Measurements from ENCODE around the gene OR6K3. TPM values are rescaled to one million over a fixed set of nuclear protein-coding genes. Genes with fewer than 3 reads are reported as not detected.

Gene OR6K3
- total RNA-seq, 1 experiment from 2014 or later, result not detected

- TF ChIP-seq POLR2AphosphoS5 (IDR thresholded peaks at IDR 0.05; ENCODE audit: low read depth, low read length) (no peak), SIN3A (IDR thresholded peaks at IDR 0.05; ENCODE audit: borderline replicate concordance, insufficient read depth, low read depth, low read length) (no peak), TCF7L2 (IDR thresholded peaks at IDR 0.05; ENCODE audit: low read depth, low read length) (no peak)
- TF ChIP-seq, protein P1, sequence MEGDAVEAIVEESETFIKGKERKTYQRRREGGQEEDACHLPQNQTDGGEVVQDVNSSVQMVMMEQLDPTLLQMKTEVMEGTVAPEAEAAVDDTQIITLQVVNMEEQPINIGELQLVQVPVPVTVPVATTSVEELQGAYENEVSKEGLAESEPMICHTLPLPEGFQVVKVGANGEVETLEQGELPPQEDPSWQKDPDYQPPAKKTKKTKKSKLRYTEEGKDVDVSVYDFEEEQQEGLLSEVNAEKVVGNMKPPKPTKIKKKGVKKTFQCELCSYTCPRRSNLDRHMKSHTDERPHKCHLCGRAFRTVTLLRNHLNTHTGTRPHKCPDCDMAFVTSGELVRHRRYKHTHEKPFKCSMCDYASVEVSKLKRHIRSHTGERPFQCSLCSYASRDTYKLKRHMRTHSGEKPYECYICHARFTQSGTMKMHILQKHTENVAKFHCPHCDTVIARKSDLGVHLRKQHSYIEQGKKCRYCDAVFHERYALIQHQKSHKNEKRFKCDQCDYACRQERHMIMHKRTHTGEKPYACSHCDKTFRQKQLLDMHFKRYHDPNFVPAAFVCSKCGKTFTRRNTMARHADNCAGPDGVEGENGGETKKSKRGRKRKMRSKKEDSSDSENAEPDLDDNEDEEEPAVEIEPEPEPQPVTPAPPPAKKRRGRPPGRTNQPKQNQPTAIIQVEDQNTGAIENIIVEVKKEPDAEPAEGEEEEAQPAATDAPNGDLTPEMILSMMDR (IDR thresholded peaks at IDR 0.05), result no peak
- TF ChIP-seq, protein P2, sequence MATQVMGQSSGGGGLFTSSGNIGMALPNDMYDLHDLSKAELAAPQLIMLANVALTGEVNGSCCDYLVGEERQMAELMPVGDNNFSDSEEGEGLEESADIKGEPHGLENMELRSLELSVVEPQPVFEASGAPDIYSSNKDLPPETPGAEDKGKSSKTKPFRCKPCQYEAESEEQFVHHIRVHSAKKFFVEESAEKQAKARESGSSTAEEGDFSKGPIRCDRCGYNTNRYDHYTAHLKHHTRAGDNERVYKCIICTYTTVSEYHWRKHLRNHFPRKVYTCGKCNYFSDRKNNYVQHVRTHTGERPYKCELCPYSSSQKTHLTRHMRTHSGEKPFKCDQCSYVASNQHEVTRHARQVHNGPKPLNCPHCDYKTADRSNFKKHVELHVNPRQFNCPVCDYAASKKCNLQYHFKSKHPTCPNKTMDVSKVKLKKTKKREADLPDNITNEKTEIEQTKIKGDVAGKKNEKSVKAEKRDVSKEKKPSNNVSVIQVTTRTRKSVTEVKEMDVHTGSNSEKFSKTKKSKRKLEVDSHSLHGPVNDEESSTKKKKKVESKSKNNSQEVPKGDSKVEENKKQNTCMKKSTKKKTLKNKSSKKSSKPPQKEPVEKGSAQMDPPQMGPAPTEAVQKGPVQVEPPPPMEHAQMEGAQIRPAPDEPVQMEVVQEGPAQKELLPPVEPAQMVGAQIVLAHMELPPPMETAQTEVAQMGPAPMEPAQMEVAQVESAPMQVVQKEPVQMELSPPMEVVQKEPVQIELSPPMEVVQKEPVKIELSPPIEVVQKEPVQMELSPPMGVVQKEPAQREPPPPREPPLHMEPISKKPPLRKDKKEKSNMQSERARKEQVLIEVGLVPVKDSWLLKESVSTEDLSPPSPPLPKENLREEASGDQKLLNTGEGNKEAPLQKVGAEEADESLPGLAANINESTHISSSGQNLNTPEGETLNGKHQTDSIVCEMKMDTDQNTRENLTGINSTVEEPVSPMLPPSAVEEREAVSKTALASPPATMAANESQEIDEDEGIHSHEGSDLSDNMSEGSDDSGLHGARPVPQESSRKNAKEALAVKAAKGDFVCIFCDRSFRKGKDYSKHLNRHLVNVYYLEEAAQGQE (IDR thresholded peaks at IDR 0.05; ENCODE audit: insufficient read depth in 1 of 2, low read depth in 2 of 2, low read length in 1 of 2), result no peak
- CTCF ChIA-PET, result no interaction called here
- no peak within 1 kb of the TSS for H3K27ac ChIP-seq (ENCODE audit: low read length)
- H3K9me3 ChIP-seq (ENCODE audit: control insufficient read depth, insufficient read depth, low read depth, low read length), result no peaks in the 10 kb centered on the region
- H3K4me1 ChIP-seq (ENCODE audit: control insufficient read depth, insufficient read depth, low read length), result no peaks in the 10 kb centered on the region
- in situ Hi-C loops (cut with HindIII; ENCODE audit: low pct_unique_long_range_greater_than_20kb, low sequenced_read_pairs), result no loop called here
- H3K36me3 ChIP-seq (ENCODE audit: control insufficient read depth, insufficient read depth, low read length), result no peaks in the 10 kb centered on the region
- ATAC-seq (no peak), DNase-seq (ENCODE audit: low read depth, low spot score) (no peak)
- no peak within 1 kb of the TSS for H3K4me3 ChIP-seq (ENCODE audit: low read depth in 2 of 2, low read length in 2 of 2)
- H3K27me3 ChIP-seq (ENCODE audit: control insufficient read depth, insufficient read depth, low read length), result no peaks in the 10 kb centered on the region
- intact Hi-C loops (cut with micrococcal nuclease; ENCODE audit: unreplicated experiment), result no loop called here
- BruUV-seq (replicated peaks), result no TSS peak
- POLR2A ChIA-PET, result no interaction called here
Measured at GRCh38 chr1:158686111-158687009, 34.2 kb downstream of the OR6K3 start, which contains the start of gene SPTA1. SPTA1 (minus strand) TSS chr1:158686715; CDS start chr1:158686517, 198 bp downstream.

DNA sequence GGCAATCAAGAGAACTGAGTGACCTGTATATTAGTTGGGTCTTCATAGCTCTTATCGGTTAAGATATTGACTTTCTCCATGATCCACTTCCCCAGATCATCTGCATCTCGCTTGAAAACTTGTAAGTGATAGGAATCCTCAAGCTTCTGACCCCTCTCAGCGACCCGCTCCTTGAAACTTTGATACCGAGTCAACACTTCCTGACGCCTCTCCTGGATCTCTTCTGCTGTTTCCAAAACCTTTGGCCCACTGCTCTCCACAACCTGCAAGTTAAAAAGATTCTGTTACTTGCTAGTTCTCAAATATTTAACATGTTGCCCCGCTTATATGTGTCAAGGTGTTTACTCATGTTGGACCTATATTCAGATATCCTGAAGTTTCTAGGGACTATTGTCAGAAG, 35.4 kb downstream of the OR6K3 start:
- H3K4me1 ChIP-seq (ENCODE audit: control insufficient read depth, insufficient read depth, low read length), result no peaks in the 10 kb centered on the region
- BruUV-seq (replicated peaks), result no TSS peak
- DNase-seq (ENCODE audit: low read depth, low spot score), result no peak
- intact Hi-C loops (cut with micrococcal nuclease; ENCODE audit: unreplicated experiment), result no loop called here
- H3K4me3 ChIP-seq (ENCODE audit: low read depth in 2 of 2, low read length in 2 of 2), result no peak overlapping the region
- ChIA-PET CTCF (no interaction called here), POLR2A (no interaction called here)
- TF ChIP-seq POLR2AphosphoS5 (IDR thresholded peaks at IDR 0.05; ENCODE audit: low read depth, low read length) (no peak), TCF7L2 (IDR thresholded peaks at IDR 0.05; ENCODE audit: low read depth, low read length) (no peak), SIN3A (IDR thresholded peaks at IDR 0.05; ENCODE audit: borderline replicate concordance, insufficient read depth, low read depth, low read length) (no peak)
- TF ChIP-seq, protein P1 (IDR thresholded peaks at IDR 0.05), result no peak
- TF ChIP-seq, protein P2 (IDR thresholded peaks at IDR 0.05; ENCODE audit: insufficient read depth in 1 of 2, low read depth in 2 of 2, low read length in 1 of 2), result no peak
- no peak for ATAC-seq
- H3K27me3 ChIP-seq (ENCODE audit: control insufficient read depth, insufficient read depth, low read length), result no peaks in the 10 kb centered on the region
- no peaks in the 10 kb centered on the region for H3K36me3 ChIP-seq (ENCODE audit: control insufficient read depth, insufficient read depth, low read length)
- in situ Hi-C loops (cut with HindIII; ENCODE audit: low pct_unique_long_range_greater_than_20kb, low sequenced_read_pairs), result no loop called here
- H3K27ac ChIP-seq (ENCODE audit: low read length), result no peak overlapping the region
- no peaks in the 10 kb centered on the region for H3K9me3 ChIP-seq (ENCODE audit: control insufficient read depth, insufficient read depth, low read depth, low read length)

All from Panc1 (cell line).